ENCODE measurements around the gene APOBEC3B.
"Not testable (repeated sequence)": the region's sequence is repeated elsewhere in the genome, so short reads cannot be mapped to it uniquely, and the experiment has no call there.

The APOBEC3B gene

GRCh38 chr22:39030705-39031104, 48.6 kb downstream of the APOBEC3B start:
- no peak for TF ChIP-seq EZH2 (IDR thresholded peaks at IDR 0.05; ENCODE audit: borderline replicate concordance, low read depth, low read length, severe bottlenecking)
- TF ChIP-seq CTCF (IDR thresholded peaks at IDR 0.05; ENCODE audit: borderline replicate concordance, extremely low read depth, low read length, poor library complexity, severe bottlenecking): no peak
- no peak overlapping the region for H3K4me3 ChIP-seq (ENCODE audit: low read depth in 1 of 2, low read length in 2 of 2)
- H3K9me3 ChIP-seq (ENCODE audit: insufficient read depth, low read length, severe bottlenecking): no peaks in the 10 kb centered on the region
- no peaks in the 10 kb centered on the region for H3K36me3 ChIP-seq (ENCODE audit: insufficient read depth, low read length)
- H3K27me3 ChIP-seq (ENCODE audit: insufficient read depth, low read length, poor library complexity): no peaks in the 10 kb centered on the region
- H2AFZ ChIP-seq (ENCODE audit: low read depth, low read length): no peak overlapping the region
- H3K9ac ChIP-seq (ENCODE audit: low read depth, low read length): no peak overlapping the region
- DNase-seq (no peak), ATAC-seq (ENCODE audit: insufficient read depth, low read depth) (no peak)
- no peaks in the 10 kb centered on the region for H4K20me1 ChIP-seq (ENCODE audit: insufficient read depth, low read length)
- H3K27ac ChIP-seq (ENCODE audit: low read length): no peak overlapping the region
- no peaks in the 10 kb centered on the region for H3K4me1 ChIP-seq (ENCODE audit: insufficient read depth, low read length)
- H3K79me2 ChIP-seq (ENCODE audit: insufficient read depth, low read length): no peaks in the 10 kb centered on the region
- H3K4me2 ChIP-seq (ENCODE audit: insufficient read depth, low read length): no peak overlapping the region

GRCh38 chr22:39031434-39032295, 49.5 kb downstream of the APOBEC3B start:
- H3K36me3 ChIP-seq (ENCODE audit: insufficient read depth, low read length); H3K4me1 ChIP-seq (ENCODE audit: insufficient read depth, low read length); H3K4me2 ChIP-seq (ENCODE audit: insufficient read depth, low read length); ATAC-seq (ENCODE audit: insufficient read depth, low read depth); H3K27ac ChIP-seq (ENCODE audit: low read length); H3K79me2 ChIP-seq (ENCODE audit: insufficient read depth, low read length); H3K9me3 ChIP-seq (ENCODE audit: insufficient read depth, low read length, severe bottlenecking); H3K27me3 ChIP-seq (ENCODE audit: insufficient read depth, low read length, poor library complexity); H2AFZ ChIP-seq (ENCODE audit: low read depth, low read length); H3K4me3 ChIP-seq (ENCODE audit: low read depth in 1 of 2, low read length in 2 of 2); H3K9ac ChIP-seq (ENCODE audit: low read depth, low read length); DNase-seq; H4K20me1 ChIP-seq (ENCODE audit: insufficient read depth, low read length): not testable (repeated sequence)

- not testable (repeated sequence) for H3K4me3 ChIP-seq (ENCODE audit: low read depth in 1 of 2, low read length in 2 of 2); H3K36me3 ChIP-seq (ENCODE audit: insufficient read depth, low read length); H2AFZ ChIP-seq (ENCODE audit: low read depth, low read length); ATAC-seq (ENCODE audit: insufficient read depth, low read depth); H3K27me3 ChIP-seq (ENCODE audit: insufficient read depth, low read length, poor library complexity); H3K9ac ChIP-seq (ENCODE audit: low read depth, low read length); DNase-seq; H4K20me1 ChIP-seq (ENCODE audit: insufficient read depth, low read length); H3K9me3 ChIP-seq (ENCODE audit: insufficient read depth, low read length, severe bottlenecking); H3K27ac ChIP-seq (ENCODE audit: low read length); H3K4me2 ChIP-seq (ENCODE audit: insufficient read depth, low read length); H3K79me2 ChIP-seq (ENCODE audit: insufficient read depth, low read length)
- H3K4me1 ChIP-seq (ENCODE audit: insufficient read depth, low read length): peaks cover 20% of the 10 kb centered on the region
Measured at GRCh38 chr22:39037071-39037470, 54.9 kb downstream of the APOBEC3B start.

GRCh38 chr22:39039306-39040126, 57.4 kb downstream of the APOBEC3B start:
- Histone ChIP-seq H3K9ac (ENCODE audit: low read depth, low read length) (peak overlapping the region; percentile 70; the same call in 1 of the 2 replicates), H3K4me3 (ENCODE audit: low read depth in 1 of 2, low read length in 2 of 2) (peak overlapping the region in 1 of 2 experiments; percentile 71; a peak in 2 of 4 replicates), H3K4me2 (ENCODE audit: insufficient read depth, low read length) (peak overlapping the region; percentile 94), H3K9me3 (ENCODE audit: insufficient read depth, low read length, severe bottlenecking) (no peaks in the 10 kb centered on the region), H2AFZ (ENCODE audit: low read depth, low read length) (0 out of 2 replicates have a peak overlapping the region, but pooled peaks have one; percentile 67), H3K79me2 (ENCODE audit: insufficient read depth, low read length) (peaks cover 7% of the 10 kb centered on the region; the same call in 1 of the 2 replicates), H3K4me1 (ENCODE audit: insufficient read depth, low read length) (peaks cover 21% of the 10 kb centered on the region), H3K36me3 (ENCODE audit: insufficient read depth, low read length) (no peaks in the 10 kb centered on the region; the same call in 1 of the 2 replicates), H3K27me3 (ENCODE audit: insufficient read depth, low read length, poor library complexity) (no peaks in the 10 kb centered on the region), H3K27ac (ENCODE audit: low read length) (0 out of 2 replicates have a peak overlapping the region, but pooled peaks have one; percentile 54), H4K20me1 (ENCODE audit: insufficient read depth, low read length) (no peaks in the 10 kb centered on the region)
- DNase-seq (no peak), ATAC-seq (ENCODE audit: insufficient read depth, low read depth) (no peak)
- TF ChIP-seq EZH2 (IDR thresholded peaks at IDR 0.05; ENCODE audit: borderline replicate concordance, low read depth, low read length, severe bottlenecking) (no peak), CTCF (IDR thresholded peaks at IDR 0.05; ENCODE audit: borderline replicate concordance, extremely low read depth, low read length, poor library complexity, severe bottlenecking) (no peak)

GRCh38 chr22:39040155-39040537, 58.0 kb downstream of the APOBEC3B start:
- H3K36me3 ChIP-seq (ENCODE audit: insufficient read depth, low read length); ATAC-seq (ENCODE audit: insufficient read depth, low read depth); H3K9me3 ChIP-seq (ENCODE audit: insufficient read depth, low read length, severe bottlenecking); H4K20me1 ChIP-seq (ENCODE audit: insufficient read depth, low read length); H3K27me3 ChIP-seq (ENCODE audit: insufficient read depth, low read length, poor library complexity); DNase-seq; H3K79me2 ChIP-seq (ENCODE audit: insufficient read depth, low read length): not testable (repeated sequence)
- Histone ChIP-seq H3K9ac (ENCODE audit: low read depth, low read length) (peak overlapping the region; percentile 70), H3K4me3 (ENCODE audit: low read depth in 1 of 2, low read length in 2 of 2) (peak overlapping the region in 1 of 2 experiments; percentile 71; a peak in 2 of 4 replicates), H3K4me2 (ENCODE audit: insufficient read depth, low read length) (peak overlapping the region; percentile 94), H3K27ac (ENCODE audit: low read length) (peak overlapping the region; percentile 54; the same call in 1 of the 2 replicates), H3K4me1 (ENCODE audit: insufficient read depth, low read length) (peaks cover 21% of the 10 kb centered on the region), H2AFZ (ENCODE audit: low read depth, low read length) (peak overlapping the region; percentile 67)

All from DND-41 (cell line).